Stomach smooth muscle (tissue), 2 donors: ENCODE results near the gene COQ7.

Experiments
- H3K27ac ChIP-seq: one replicate; pipeline ENCODE4 v1.7.0; 2013; ENCODE audit warnings: mild to moderate bottlenecking, low read length, inconsistent platforms
- H3K27me3 ChIP-seq, 2 donors: one replicate each; pipeline ENCODE4 v1.7.0; 2013; ENCODE audit warnings: low read length in 2 of 2; ENCODE audit not compliant: insufficient read depth in 2 of 2, control insufficient read depth in 1 of 2
- H3K36me3 ChIP-seq, 2 donors: one replicate each; pipeline ENCODE4 v1.7.0; 2013; ENCODE audit warnings: low read length in 2 of 2; ENCODE audit not compliant: control insufficient read depth in 2 of 2, insufficient read depth in 2 of 2
- H3K4me1 ChIP-seq: one replicate; pipeline ENCODE4 v1.7.0; 2013; ENCODE audit warnings: low read length; ENCODE audit not compliant: control insufficient read depth, insufficient read depth
- H3K4me3 ChIP-seq, 2 donors: one replicate each; pipeline ENCODE4 v1.7.0; 2013; ENCODE audit warnings: low read length in 2 of 2
- H3K9ac ChIP-seq, 2 donors: one replicate each; pipeline ENCODE4 v1.7.0; 2013; ENCODE audit warnings: low read length in 2 of 2, mild to moderate bottlenecking in 1 of 2
- H3K9me3 ChIP-seq, 2 donors: one replicate each; pipeline ENCODE4 v1.7.0; 2013; ENCODE audit warnings: low read length in 2 of 2; ENCODE audit not compliant: control insufficient read depth in 2 of 2
- donor health status: healthy.
- donor health status: Pancreatic carcinoma.

The COQ7 gene

GRCh38 chr16:19067349-19068236, at the start of gene COQ7:
COQ7 (plus strand) TSS chr16:19067614; CDS start chr16:19067665, 51 bp downstream.
- H3K27me3 ChIP-seq, result no peaks in the 10 kb centered on the region
- peak within 1 kb of the TSS; percentile 100 for H3K27ac ChIP-seq
- H3K9ac ChIP-seq, result peak within 1 kb of the TSS; percentile 98 to 99
- H3K4me1 ChIP-seq, result peaks cover 7% of the 10 kb centered on the region
- H3K9me3 ChIP-seq, result no peaks in the 10 kb centered on the region
- peaks cover 3 to 8% of the 10 kb centered on the region in 2 donors for H3K36me3 ChIP-seq
- peak within 1 kb of the TSS; percentile 95 to 97 for H3K4me3 ChIP-seq

GRCh38 chr16:19020689-19021088, 46.7 kb upstream of the COQ7 start:
- Histone ChIP-seq H3K9ac (no peak overlapping the region), H3K4me1 (no peaks in the 10 kb centered on the region), H3K9me3 (no peaks in the 10 kb centered on the region), H3K4me3 (no peak overlapping the region), H3K27ac (no peak overlapping the region), H3K27me3 (no peaks in the 10 kb centered on the region), H3K36me3 (no peaks in the 10 kb centered on the region)

GRCh38 chr16:19021747-19022146, 45.7 kb upstream of the COQ7 start:
- H3K9ac ChIP-seq, result no peak overlapping the region
- no peaks in the 10 kb centered on the region for H3K9me3 ChIP-seq
- H3K27me3 ChIP-seq, result no peaks in the 10 kb centered on the region
- no peaks in the 10 kb centered on the region for H3K4me1 ChIP-seq
- H3K36me3 ChIP-seq, result no peaks in the 10 kb centered on the region
- no peak overlapping the region for H3K4me3 ChIP-seq
- no peak overlapping the region for H3K27ac ChIP-seq

GRCh38 chr16:19027416-19027815, 40.0 kb upstream of the COQ7 start:
- Histone ChIP-seq H3K9me3 (no peaks in the 10 kb centered on the region), H3K27me3 (no peaks in the 10 kb centered on the region)

DNA sequence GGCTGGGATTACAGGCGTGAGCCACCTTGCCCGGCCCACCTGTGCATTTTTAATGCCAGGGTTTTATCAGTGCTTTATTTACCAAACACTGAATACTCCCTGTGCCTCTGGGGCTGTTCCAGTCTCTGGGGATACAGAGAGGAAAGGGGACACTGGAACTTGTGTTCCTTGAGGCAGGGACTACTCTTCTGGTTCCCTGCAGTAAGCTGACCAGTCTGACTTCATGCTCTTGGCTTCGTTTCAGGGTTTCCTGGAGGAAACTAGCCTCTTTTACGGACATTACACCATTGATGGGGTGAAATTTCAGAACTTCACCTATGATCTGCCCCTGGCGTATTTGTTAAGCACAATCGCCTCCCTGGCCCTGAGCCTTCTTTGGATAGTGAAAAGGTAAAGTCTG, 37.4 kb upstream of the COQ7 start:
- no peak overlapping the region for H3K9ac ChIP-seq
- H3K4me1 ChIP-seq, result no peaks in the 10 kb centered on the region
- no peak overlapping the region for H3K4me3 ChIP-seq
- H3K27me3 ChIP-seq, result no peaks in the 10 kb centered on the region
- no peaks in the 10 kb centered on the region for H3K9me3 ChIP-seq
- H3K36me3 ChIP-seq, result no peaks in the 10 kb centered on the region
- no peak overlapping the region for H3K27ac ChIP-seq

More at GRCh38 chr16:19027416-19027815, 40.0 kb upstream of the COQ7 start:
- Histone ChIP-seq H3K4me1 (no peaks in the 10 kb centered on the region), H3K36me3 (no peaks in the 10 kb centered on the region), H3K27ac (no peak overlapping the region), H3K4me3 (no peak overlapping the region), H3K9ac (no peak overlapping the region)

DNA sequence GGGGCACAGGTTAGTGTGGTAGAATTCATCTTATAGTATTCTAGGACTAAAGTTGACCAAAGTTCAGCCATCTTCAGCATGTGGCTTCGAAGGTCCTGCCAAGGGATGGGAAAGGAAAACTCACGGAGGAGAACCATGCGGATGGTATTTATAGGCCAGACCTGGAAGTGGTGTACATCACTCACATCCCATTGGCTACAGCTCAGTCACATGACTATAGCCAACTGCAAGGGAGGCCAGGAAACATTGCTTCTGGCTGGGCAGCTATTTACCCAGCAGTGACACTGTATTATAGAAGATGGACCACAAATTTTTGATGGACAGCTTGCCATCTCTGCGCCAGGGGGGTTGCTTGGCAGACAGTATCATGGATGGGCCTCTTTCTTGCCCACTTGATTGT, 35.7 kb upstream of the COQ7 start:
- no peaks in the 10 kb centered on the region for H3K4me1 ChIP-seq
- H3K4me3 ChIP-seq, result no peak overlapping the region
- H3K36me3 ChIP-seq, result no peaks in the 10 kb centered on the region
- no peaks in the 10 kb centered on the region for H3K27me3 ChIP-seq
- no peak overlapping the region for H3K27ac ChIP-seq
- peaks cover 0 to 5% of the 10 kb centered on the region in 2 donors for H3K9me3 ChIP-seq
- no peak overlapping the region for H3K9ac ChIP-seq

DNA sequence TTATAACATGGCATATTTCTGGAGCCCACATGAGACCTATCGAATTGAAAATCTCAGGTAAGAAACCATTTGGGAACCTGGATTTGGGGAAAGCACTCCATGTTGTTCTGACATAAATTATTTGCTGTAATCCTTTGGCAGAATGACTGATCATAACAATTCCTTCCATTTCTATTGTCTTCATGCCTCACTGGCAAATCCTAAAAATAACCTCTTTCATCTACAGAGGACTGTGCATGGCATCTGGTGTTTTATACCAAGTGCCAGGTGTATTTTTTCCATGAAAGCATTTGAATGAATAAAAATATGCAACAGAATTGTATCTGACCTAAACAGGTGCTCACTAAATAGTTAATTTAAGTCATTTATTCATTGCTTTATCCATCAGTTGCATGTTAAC, 33.7 kb upstream of the COQ7 start:
- Histone ChIP-seq H3K9ac (no peak overlapping the region), H3K9me3 (peaks cover 0 to 5% of the 10 kb centered on the region in 2 donors), H3K27me3 (no peaks in the 10 kb centered on the region), H3K4me1 (no peaks in the 10 kb centered on the region), H3K36me3 (no peaks in the 10 kb centered on the region), H3K4me3 (no peak overlapping the region), H3K27ac (no peak overlapping the region)

DNA sequence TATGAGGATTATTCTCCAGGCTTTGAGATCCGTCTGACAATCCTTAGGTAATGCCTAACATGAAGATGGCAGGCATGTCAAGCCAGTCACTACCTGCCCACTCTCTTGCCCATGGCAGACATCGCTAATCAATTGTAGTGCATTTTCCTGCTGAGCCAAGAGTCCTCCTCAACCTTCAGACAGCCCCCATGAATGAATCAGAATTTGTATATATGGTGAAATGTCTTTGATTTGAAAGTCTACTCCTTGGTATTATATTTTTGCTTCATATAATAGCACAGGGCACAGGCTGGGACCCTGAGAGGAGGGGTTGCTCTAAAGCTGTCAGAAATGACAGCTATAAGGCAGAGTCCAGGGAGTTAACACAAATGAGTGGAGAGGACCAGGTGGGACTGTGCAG, 27.0 kb upstream of the COQ7 start:
- Histone ChIP-seq H3K4me1 (no peaks in the 10 kb centered on the region), H3K36me3 (peaks cover 0 to 2% of the 10 kb centered on the region in 2 donors), H3K27me3 (no peaks in the 10 kb centered on the region), H3K9me3 (peaks cover 5% of the 10 kb centered on the region in 2 donors), H3K27ac (no peak overlapping the region), H3K4me3 (no peak overlapping the region), H3K9ac (no peak overlapping the region)

- H3K4me3 ChIP-seq, result no peak overlapping the region
- no peak overlapping the region for H3K27ac ChIP-seq
- peaks cover 0 to 5% of the 10 kb centered on the region in 2 donors for H3K9me3 ChIP-seq
- peaks cover 0 to 2% of the 10 kb centered on the region in 2 donors for H3K36me3 ChIP-seq
- no peaks in the 10 kb centered on the region for H3K27me3 ChIP-seq
- no peak overlapping the region for H3K9ac ChIP-seq
- H3K4me1 ChIP-seq, result no peaks in the 10 kb centered on the region
Observed at GRCh38 chr16:19044769-19045168, 22.6 kb upstream of the COQ7 start.

DNA sequence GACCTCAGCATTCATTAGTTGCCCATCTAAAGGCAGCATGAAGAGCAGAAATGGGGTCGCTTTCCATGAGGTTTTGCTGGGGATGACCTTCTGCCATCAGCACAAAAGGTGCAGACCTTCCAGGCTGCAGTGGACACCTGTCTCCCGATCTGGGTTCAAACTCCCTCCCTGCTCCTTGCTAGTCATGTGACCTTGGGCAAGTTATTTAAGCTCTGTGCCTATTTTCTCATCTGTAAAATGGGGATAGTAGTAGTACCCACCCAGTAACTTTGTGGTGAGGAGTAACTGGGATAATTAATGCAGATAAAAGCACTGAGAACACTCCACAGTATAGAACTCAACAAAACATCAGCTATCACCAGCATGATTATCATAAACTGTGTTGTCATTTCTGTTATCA, 21.4 kb upstream of the COQ7 start:
- no peaks in the 10 kb centered on the region for H3K36me3 ChIP-seq
- H3K9ac ChIP-seq, result no peak overlapping the region
- no peak overlapping the region for H3K4me3 ChIP-seq
- no peaks in the 10 kb centered on the region for H3K4me1 ChIP-seq
- no peak overlapping the region for H3K27ac ChIP-seq
- H3K9me3 ChIP-seq, result no peaks in the 10 kb centered on the region
- H3K27me3 ChIP-seq, result no peaks in the 10 kb centered on the region

GRCh38 chr16:19062706-19063105, 4.7 kb upstream of the COQ7 start:
- Histone ChIP-seq H3K9ac (no peak overlapping the region), H3K4me1 (no peaks in the 10 kb centered on the region), H3K36me3 (no peaks in the 10 kb centered on the region), H3K4me3 (no peak overlapping the region), H3K27ac (no peak overlapping the region), H3K27me3 (no peaks in the 10 kb centered on the region), H3K9me3 (no peaks in the 10 kb centered on the region)
